K562 (cell line): ENCODE measurements around the gene RBM34. TPM values are rescaled to one million over a fixed set of nuclear protein-coding genes. Genes with fewer than 3 reads are reported as not detected.

ENCODE experiments used
- CBX1 ChIP-seq: sonication (generic); IDR thresholded peaks from 2 replicates; pipeline ENCODE4 v1.6.1; 2016; ENCODE audit warnings: antibody characterized with exemption, low read depth, mild to moderate bottlenecking
- CHD4 ChIP-seq: fragments of 200-600 bp; sonication (generic); IDR thresholded peaks from 3 replicates; pipeline ENCODE4 v1.6.1; 2012; ENCODE audit warnings: low read depth, mild to moderate bottlenecking, mixed read lengths, low read length, inconsistent platforms; ENCODE audit not compliant: insufficient read depth, insufficient replicate concordance, poor library complexity, severe bottlenecking
- CREB1 ChIP-seq, 2 experiments: sonication (generic) in 1 of 2; formaldehyde crosslinking in 1 of 2; IDR thresholded peaks; 2 replicates each; pipeline versions ENCODE4 v1.6.1 to v1.8.0; 2012 to 2022; ENCODE audit warnings: inconsistent platforms in 1 of 2, mild to moderate bottlenecking in 1 of 2, missing genetic modification reagents in 1 of 2, moderate library complexity in 1 of 2
- CTBP1 ChIP-seq: fragments of 450-650 bp; IDR thresholded peaks from 2 replicates; pipeline ENCODE4 v1.6.1; 2016; ENCODE audit warnings: borderline replicate concordance
- GABPA ChIP-seq: fragments of 200-800 bp; sonication (Bioruptor generic); conservative IDR thresholded peaks from 2 replicates; pipeline ENCODE4 v1.6.1; 2016; ENCODE audit warnings: low read depth, missing genetic modification characterization, missing compliant biosample characterization
- GATAD2B ChIP-seq: fragments of 450-650 bp; IDR thresholded peaks from 2 replicates; pipeline ENCODE4 v1.6.1; 2017; ENCODE audit warnings: mild to moderate bottlenecking, borderline replicate concordance
- KHSRP ChIP-seq: fragments of 450-650 bp; IDR thresholded peaks from 2 replicates; pipeline ENCODE4 v1.6.1; 2017
- MCM3 ChIP-seq: fragments of 450-650 bp; IDR thresholded peaks from 2 replicates; pipeline ENCODE4 v1.6.1; 2016
- NCOA1 ChIP-seq: fragments of 450-650 bp; IDR thresholded peaks from 2 replicates; pipeline ENCODE4 v1.6.1; 2016; ENCODE audit warnings: low read depth
- RBBP5 ChIP-seq: fragments of 200-600 bp; sonication (generic); IDR thresholded peaks from 2 replicates; pipeline ENCODE4 v1.6.1; 2012; ENCODE audit warnings: borderline replicate concordance, mild to moderate bottlenecking, low read length, control low read depth, inconsistent platforms; ENCODE audit not compliant: insufficient read depth, poor library complexity, severe bottlenecking
- SMAD3 ChIP-seq: fragments of 450-650 bp; formaldehyde crosslinking; conservative IDR thresholded peaks from 2 replicates; pipeline ENCODE4 v1.4.0; 2020; ENCODE audit warnings: mild to moderate bottlenecking
- SRSF3 ChIP-seq: fragments of 200-400 bp; formaldehyde crosslinking; IDR thresholded peaks from 2 replicates; pipeline ENCODE4 v1.6.1; 2016; ENCODE audit warnings: mild to moderate bottlenecking, low read length, moderate library complexity; ENCODE audit not compliant: insufficient read depth
- TBP ChIP-seq: optimal IDR thresholded peaks from 2 replicates; pipeline ENCODE3; 2011; ENCODE audit warnings: low read depth, low read length, improper control_type of control experiment
- XRCC4 ChIP-seq: IDR thresholded peaks from one replicate; pipeline ENCODE4 v1.6.1; 2011; ENCODE audit not compliant: insufficient read depth, insufficient read length; ENCODE audit errors: extremely low read depth
- ZBED1 ChIP-seq: IDR thresholded peaks from 2 replicates; pipeline ENCODE4 v1.6.1; 2014
- ZNF644 ChIP-seq: fragments of 200-800 bp; sonication (Bioruptor generic); IDR thresholded peaks from 2 replicates; pipeline ENCODE4 v1.6.1; 2016; ENCODE audit warnings: low read depth, missing genetic modification characterization, missing compliant biosample characterization
- polyA plus RNA-seq, 8 experiments: library from polyadenylated mRNA; depleted of rRNA in 4 of 8; stranded (reverse) in 5 of 8; unstranded in 3 of 8; fragments of >200 nt; fragmentation: Nextera tagmentation in 2 of 8; fragmentation: Illumina TruSeq in 1 of 8; extraction: Ambion mirVana in 2 of 8; extraction: Trizol in 1 of 8; gene quantifications; 2 replicates each; pipeline versions ENCODE4 v1.2.1 to v1.2.3, GENCODE V29; 2011 to 2014; ENCODE audit warnings: inconsistent platforms in 1 of 8, missing spikeins in 1 of 8
- total RNA-seq, 7 experiments: library from RNA; depleted of rRNA in 6 of 7; stranded (reverse); fragments of >200 nt in 6 of 7; fragmentation: Illumina TruSeq in 2 of 7; extraction: Trizol in 2 of 7; gene quantifications; 2 replicates each; pipeline versions ENCODE4 v1.2.1 to v1.2.3, GENCODE V29; 2011 to 2021; ENCODE audit warnings: low replicate concordance in 1 of 7
- TF ChIP-seq, protein P1 (sequence below): fragments of 450-650 bp; formaldehyde crosslinking; IDR thresholded peaks from 2 replicates; pipeline ENCODE4 v1.4.0; 2022; ENCODE audit warnings: mild to moderate bottlenecking, moderate library complexity
- TF ChIP-seq, protein P2 (sequence below): fragments of 450-650 bp; formaldehyde crosslinking; conservative IDR thresholded peaks from 2 replicates; pipeline ENCODE4 v1.4.0; 2022; ENCODE audit warnings: mild to moderate bottlenecking, missing genetic modification characterization
- TF ChIP-seq, protein P3 (sequence below): fragments of 150-350 bp; conservative IDR thresholded peaks from 2 replicates; pipeline ENCODE4 v1.6.1; 2014; ENCODE audit warnings: low read length
- TF ChIP-seq, protein P4 (sequence below): fragments of 250-450 bp; sonication (Bioruptor Pico); IDR thresholded peaks from 2 replicates; pipeline ENCODE4 v1.4.0; 2020; ENCODE audit warnings: mild to moderate bottlenecking, moderate library complexity
- TF ChIP-seq, protein P5 (sequence below): IDR thresholded peaks from 2 replicates; pipeline ENCODE4 v1.6.1; 2014; ENCODE audit warnings: antibody characterized with exemption

Gene RBM34
- total and polyA plus RNA-seq, 9 of the 15 experiments (the other 6 are each of a cell fraction or from before 2014, with no cell fraction given), result 64.0 to 178 (median 124) TPM

DNA sequence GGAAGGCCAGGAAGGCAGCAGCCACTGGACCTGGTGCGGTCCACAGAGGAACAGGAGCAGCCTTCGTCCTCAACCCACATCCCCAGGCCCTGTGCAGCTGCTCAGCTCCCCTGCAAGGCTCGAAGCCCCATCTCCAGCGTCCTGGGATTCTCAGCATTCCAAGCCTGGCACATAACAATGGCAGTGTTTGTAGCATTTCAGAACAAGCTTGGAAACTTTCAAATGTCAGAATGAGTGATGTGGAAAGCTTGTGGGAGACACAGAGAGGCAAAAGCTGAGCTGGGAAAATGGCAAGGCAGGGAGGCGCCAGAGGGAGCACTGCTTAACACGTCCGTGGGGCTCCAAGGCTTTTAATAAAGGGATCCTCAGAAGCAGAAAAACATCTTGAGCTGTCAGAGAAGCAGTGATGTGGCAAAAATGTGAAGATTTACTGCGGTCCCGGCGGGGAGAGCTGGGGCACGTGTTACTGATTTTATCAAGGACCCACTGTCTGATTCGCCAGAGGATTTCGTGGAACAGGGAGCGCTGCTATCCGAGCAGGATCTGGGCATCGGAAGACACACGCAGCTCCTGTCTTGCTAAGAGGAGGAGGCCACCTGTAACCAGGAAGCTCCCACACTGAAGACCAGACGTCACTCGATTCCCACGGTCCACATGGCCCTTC lies 70.5 kb downstream of the RBM34 start (continued):
- TF ChIP-seq, protein P1, sequence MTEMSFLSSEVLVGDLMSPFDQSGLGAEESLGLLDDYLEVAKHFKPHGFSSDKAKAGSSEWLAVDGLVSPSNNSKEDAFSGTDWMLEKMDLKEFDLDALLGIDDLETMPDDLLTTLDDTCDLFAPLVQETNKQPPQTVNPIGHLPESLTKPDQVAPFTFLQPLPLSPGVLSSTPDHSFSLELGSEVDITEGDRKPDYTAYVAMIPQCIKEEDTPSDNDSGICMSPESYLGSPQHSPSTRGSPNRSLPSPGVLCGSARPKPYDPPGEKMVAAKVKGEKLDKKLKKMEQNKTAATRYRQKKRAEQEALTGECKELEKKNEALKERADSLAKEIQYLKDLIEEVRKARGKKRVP, result no peak
- TF ChIP-seq, protein P2, sequence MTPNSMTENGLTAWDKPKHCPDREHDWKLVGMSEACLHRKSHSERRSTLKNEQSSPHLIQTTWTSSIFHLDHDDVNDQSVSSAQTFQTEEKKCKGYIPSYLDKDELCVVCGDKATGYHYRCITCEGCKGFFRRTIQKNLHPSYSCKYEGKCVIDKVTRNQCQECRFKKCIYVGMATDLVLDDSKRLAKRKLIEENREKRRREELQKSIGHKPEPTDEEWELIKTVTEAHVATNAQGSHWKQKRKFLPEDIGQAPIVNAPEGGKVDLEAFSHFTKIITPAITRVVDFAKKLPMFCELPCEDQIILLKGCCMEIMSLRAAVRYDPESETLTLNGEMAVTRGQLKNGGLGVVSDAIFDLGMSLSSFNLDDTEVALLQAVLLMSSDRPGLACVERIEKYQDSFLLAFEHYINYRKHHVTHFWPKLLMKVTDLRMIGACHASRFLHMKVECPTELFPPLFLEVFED (CRISPR knock-in tag), result no peak
- TF ChIP-seq GABPA, result no peak
- no peak for TF ChIP-seq SMAD3
- peak; percentile 40 for TF ChIP-seq RBBP5
- TF ChIP-seq ZNF644, result no peak; the same call in 1 of the 2 replicates
- TF ChIP-seq XRCC4, result no peak
- TF ChIP-seq CBX1, result no peak
- TF ChIP-seq, protein P3, sequence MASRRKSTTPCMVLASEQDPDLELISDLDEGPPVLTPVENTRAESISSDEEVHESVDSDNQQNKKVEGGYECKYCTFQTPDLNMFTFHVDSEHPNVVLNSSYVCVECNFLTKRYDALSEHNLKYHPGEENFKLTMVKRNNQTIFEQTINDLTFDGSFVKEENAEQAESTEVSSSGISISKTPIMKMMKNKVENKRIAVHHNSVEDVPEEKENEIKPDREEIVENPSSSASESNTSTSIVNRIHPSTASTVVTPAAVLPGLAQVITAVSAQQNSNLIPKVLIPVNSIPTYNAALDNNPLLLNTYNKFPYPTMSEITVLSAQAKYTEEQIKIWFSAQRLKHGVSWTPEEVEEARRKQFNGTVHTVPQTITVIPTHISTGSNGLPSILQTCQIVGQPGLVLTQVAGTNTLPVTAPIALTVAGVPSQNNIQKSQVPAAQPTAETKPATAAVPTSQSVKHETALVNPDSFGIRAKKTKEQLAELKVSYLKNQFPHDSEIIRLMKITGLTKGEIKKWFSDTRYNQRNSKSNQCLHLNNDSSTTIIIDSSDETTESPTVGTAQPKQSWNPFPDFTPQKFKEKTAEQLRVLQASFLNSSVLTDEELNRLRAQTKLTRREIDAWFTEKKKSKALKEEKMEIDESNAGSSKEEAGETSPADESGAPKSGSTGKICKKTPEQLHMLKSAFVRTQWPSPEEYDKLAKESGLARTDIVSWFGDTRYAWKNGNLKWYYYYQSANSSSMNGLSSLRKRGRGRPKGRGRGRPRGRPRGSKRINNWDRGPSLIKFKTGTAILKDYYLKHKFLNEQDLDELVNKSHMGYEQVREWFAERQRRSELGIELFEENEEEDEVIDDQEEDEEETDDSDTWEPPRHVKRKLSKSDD, result no peak
- no peak for TF ChIP-seq MCM3
- TF ChIP-seq CHD4, result no peak
- peak; percentile 86 for TF ChIP-seq CTBP1
- peak; percentile 19 for TF ChIP-seq TBP
- TF ChIP-seq, protein P4, sequence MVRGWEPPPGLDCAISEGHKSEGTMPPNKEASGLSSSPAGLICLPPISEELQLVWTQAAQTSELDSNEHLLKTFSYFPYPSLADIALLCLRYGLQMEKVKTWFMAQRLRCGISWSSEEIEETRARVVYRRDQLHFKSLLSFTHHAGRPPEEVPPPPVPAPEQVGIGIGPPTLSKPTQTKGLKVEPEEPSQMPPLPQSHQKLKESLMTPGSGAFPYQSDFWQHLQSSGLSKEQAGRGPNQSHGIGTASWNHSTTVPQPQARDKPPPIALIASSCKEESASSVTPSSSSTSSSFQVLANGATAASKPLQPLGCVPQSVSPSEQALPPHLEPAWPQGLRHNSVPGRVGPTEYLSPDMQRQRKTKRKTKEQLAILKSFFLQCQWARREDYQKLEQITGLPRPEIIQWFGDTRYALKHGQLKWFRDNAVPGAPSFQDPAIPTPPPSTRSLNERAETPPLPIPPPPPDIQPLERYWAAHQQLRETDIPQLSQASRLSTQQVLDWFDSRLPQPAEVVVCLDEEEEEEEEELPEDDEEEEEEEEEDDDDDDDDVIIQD (CRISPR knock-in tag), result no peak
- TF ChIP-seq, protein P5, sequence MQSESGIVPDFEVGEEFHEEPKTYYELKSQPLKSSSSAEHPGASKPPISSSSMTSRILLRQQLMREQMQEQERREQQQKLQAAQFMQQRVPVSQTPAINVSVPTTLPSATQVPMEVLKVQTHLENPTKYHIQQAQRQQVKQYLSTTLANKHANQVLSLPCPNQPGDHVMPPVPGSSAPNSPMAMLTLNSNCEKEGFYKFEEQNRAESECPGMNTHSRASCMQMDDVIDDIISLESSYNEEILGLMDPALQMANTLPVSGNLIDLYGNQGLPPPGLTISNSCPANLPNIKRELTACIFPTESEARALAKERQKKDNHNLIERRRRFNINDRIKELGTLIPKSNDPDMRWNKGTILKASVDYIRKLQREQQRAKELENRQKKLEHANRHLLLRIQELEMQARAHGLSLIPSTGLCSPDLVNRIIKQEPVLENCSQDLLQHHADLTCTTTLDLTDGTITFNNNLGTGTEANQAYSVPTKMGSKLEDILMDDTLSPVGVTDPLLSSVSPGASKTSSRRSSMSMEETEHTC, result no peak
- TF ChIP-seq CREB1 (IDR thresholded peaks at IDR 0.05), result no peak
- TF ChIP-seq CREB1 (CRISPR knock-in tag; IDR thresholded peaks at IDR 0.05), result 0 out of 2 replicates have a peak, but pooled peaks have one; percentile 38
- no peak for TF ChIP-seq NCOA1
- no peak for TF ChIP-seq GATAD2B
- no peak for TF ChIP-seq KHSRP
- 0 out of 2 replicates have a peak, but pooled peaks have one; percentile 34 for TF ChIP-seq ZBED1
- no peak for TF ChIP-seq SRSF3
